ENCODE results near the gene BRD8. TPM values are rescaled to one million over a fixed set of nuclear protein-coding genes. Genes with fewer than 3 reads are reported as not detected.

BRD8 gene
- total and polyA plus RNA-seq, 9 of the 15 experiments (the other 6 are each of a cell fraction or from before 2014, with no cell fraction given), result 54.6 to 163 (median 87.0) TPM

DNA sequence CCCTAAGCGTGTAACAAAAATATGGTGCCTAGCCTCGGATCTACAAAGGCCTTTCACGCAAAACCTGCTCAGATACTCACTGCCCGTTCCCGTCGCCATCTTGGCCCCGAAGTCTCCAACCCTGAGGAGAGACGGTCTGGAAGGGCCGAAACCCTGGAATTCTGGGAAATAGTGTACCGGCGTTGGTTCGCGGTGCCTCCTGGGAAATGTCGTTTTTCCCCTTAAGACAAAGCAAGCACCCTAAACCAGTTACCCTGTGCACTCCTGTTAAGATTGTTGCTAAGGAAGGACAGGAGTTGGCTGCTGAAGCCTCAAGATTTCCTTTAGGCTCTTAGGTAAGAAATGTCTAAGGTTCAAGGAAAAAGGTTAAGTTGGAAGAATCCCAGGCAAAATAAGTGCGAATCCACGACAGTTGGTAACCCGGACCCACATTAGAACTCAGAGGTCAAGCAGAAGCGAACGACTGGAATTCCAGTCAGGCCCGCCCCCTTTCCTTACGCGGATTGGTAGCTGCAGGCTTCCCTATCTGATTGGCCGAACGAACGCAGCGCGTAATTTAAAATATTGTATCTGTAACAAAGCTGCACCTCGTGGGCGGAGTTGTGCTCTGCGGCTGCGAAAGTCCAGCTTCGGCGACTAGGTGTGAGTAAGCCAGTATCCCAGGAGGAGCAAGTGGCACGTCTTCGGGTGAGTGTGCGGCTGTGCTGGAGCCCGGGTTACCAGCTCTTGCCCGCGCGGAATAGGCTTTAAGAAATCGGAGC lies at the start of gene BRD8, which contains the start of gene KIF20A (continued):
- TF ChIP-seq, protein P1, sequence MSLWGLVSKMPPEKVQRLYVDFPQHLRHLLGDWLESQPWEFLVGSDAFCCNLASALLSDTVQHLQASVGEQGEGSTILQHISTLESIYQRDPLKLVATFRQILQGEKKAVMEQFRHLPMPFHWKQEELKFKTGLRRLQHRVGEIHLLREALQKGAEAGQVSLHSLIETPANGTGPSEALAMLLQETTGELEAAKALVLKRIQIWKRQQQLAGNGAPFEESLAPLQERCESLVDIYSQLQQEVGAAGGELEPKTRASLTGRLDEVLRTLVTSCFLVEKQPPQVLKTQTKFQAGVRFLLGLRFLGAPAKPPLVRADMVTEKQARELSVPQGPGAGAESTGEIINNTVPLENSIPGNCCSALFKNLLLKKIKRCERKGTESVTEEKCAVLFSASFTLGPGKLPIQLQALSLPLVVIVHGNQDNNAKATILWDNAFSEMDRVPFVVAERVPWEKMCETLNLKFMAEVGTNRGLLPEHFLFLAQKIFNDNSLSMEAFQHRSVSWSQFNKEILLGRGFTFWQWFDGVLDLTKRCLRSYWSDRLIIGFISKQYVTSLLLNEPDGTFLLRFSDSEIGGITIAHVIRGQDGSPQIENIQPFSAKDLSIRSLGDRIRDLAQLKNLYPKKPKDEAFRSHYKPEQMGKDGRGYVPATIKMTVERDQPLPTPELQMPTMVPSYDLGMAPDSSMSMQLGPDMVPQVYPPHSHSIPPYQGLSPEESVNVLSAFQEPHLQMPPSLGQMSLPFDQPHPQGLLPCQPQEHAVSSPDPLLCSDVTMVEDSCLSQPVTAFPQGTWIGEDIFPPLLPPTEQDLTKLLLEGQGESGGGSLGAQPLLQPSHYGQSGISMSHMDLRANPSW (CRISPR knock-in tag; IDR thresholded peaks at IDR 0.05), result no peak
- TF ChIP-seq CREM (IDR thresholded peaks at IDR 0.05; ENCODE audit: low read depth), result peak; percentile 80
- TF ChIP-seq KDM2B (CRISPR knock-in tag; IDR thresholded peaks at IDR 0.05), result no peak
- peak; percentile 96 for TF ChIP-seq EP400 (IDR thresholded peaks at IDR 0.05)
- TF ChIP-seq CBFA2T2 (conservative IDR thresholded peaks at IDR 0.05), result no peak
- TF ChIP-seq MAFF (IDR thresholded peaks at IDR 0.05; ENCODE audit: low read length), result no peak
- TF ChIP-seq EHMT2 (IDR thresholded peaks at IDR 0.05), result no peak
- TF ChIP-seq TSC22D4 (tag; IDR thresholded peaks at IDR 0.05), result no peak
- peak; percentile 98 for TF ChIP-seq NR2C2 (CRISPR knock-in tag; IDR thresholded peaks at IDR 0.05)
- peak; percentile 100 for TF ChIP-seq NR2C2 (tag; IDR thresholded peaks at IDR 0.05)
- TF ChIP-seq ZNF41 (CRISPR knock-in tag; conservative IDR thresholded peaks at IDR 0.05), result 0 out of 2 replicates have a peak, but pooled peaks have one; percentile 6
- TF ChIP-seq, protein P2, sequence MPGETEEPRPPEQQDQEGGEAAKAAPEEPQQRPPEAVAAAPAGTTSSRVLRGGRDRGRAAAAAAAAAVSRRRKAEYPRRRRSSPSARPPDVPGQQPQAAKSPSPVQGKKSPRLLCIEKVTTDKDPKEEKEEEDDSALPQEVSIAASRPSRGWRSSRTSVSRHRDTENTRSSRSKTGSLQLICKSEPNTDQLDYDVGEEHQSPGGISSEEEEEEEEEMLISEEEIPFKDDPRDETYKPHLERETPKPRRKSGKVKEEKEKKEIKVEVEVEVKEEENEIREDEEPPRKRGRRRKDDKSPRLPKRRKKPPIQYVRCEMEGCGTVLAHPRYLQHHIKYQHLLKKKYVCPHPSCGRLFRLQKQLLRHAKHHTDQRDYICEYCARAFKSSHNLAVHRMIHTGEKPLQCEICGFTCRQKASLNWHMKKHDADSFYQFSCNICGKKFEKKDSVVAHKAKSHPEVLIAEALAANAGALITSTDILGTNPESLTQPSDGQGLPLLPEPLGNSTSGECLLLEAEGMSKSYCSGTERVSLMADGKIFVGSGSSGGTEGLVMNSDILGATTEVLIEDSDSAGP (CRISPR knock-in tag; IDR thresholded peaks at IDR 0.05), result no peak
- TF ChIP-seq, protein P3, sequence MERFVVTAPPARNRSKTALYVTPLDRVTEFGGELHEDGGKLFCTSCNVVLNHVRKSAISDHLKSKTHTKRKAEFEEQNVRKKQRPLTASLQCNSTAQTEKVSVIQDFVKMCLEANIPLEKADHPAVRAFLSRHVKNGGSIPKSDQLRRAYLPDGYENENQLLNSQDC (CRISPR knock-in tag; IDR thresholded peaks at IDR 0.05), result 0 out of 2 replicates have a peak, but pooled peaks have one; percentile 47
- no peak for TF ChIP-seq ZNF274 (IDR thresholded peaks at IDR 0.05; ENCODE audit: borderline replicate concordance, low read depth, low read length)
- TF ChIP-seq MBD2 (IDR thresholded peaks at IDR 0.05; ENCODE audit: borderline replicate concordance, low read depth), result peak; percentile 64
- TF ChIP-seq SNIP1 (IDR thresholded peaks at IDR 0.05; ENCODE audit: low read depth), result no peak
- TF ChIP-seq EWSR1 (IDR thresholded peaks at IDR 0.05; ENCODE audit: borderline replicate concordance, low read depth, partially characterized antibody), result no peak
- no peak for TF ChIP-seq HNRNPL (IDR thresholded peaks at IDR 0.05; ENCODE audit: low read depth, low read length)
- TF ChIP-seq U2AF1 (optimal IDR thresholded peaks at IDR 0.05; ENCODE audit: low read depth, low read length), result no peak
- TF ChIP-seq HMG20A (CRISPR knock-in tag; conservative IDR thresholded peaks at IDR 0.05), result no peak
- TF ChIP-seq SREBF2 (CRISPR knock-in tag; IDR thresholded peaks at IDR 0.05), result no peak
- no peak for TF ChIP-seq ZNF347 (CRISPR knock-in tag; IDR thresholded peaks at IDR 0.05; ENCODE audit: low read depth)
- TF ChIP-seq ZNF24 (IDR thresholded peaks at IDR 0.05), result no peak
- peak; percentile 96 for TF ChIP-seq TAF7 (tag; IDR thresholded peaks at IDR 0.05)

All from K562 (cell line).